Suprapubic skin (tissue), 4 donors: ENCODE results near the gene POLE.

Experiments used
- CTCF ChIP-seq, 2 donors: fragments of 200-600 bp in 1 of 2; fragments of 450-650 bp in 1 of 2; sonication (generic) in 1 of 2; IDR thresholded peaks; one replicate each; pipeline ENCODE4 v1.5.1; 2016 to 2019; ENCODE audit warnings: antibody characterized with exemption in 2 of 2, mild to moderate bottlenecking in 1 of 2, moderate library complexity in 1 of 2
- POLR2A ChIP-seq, 2 donors: fragments of 450-650 bp; IDR thresholded peaks; one replicate each; pipeline ENCODE4 v1.6.1; 2017; ENCODE audit warnings: antibody characterized with exemption in 2 of 2, mild to moderate bottlenecking in 2 of 2, moderate library complexity in 2 of 2
- POLR2AphosphoS5 ChIP-seq, 3 donors: sonication (generic); formaldehyde crosslinking; IDR thresholded peaks; one replicate each; pipeline ENCODE4 v1.6.1; 2017; ENCODE audit warnings: antibody characterized with exemption in 3 of 3

DNA sequence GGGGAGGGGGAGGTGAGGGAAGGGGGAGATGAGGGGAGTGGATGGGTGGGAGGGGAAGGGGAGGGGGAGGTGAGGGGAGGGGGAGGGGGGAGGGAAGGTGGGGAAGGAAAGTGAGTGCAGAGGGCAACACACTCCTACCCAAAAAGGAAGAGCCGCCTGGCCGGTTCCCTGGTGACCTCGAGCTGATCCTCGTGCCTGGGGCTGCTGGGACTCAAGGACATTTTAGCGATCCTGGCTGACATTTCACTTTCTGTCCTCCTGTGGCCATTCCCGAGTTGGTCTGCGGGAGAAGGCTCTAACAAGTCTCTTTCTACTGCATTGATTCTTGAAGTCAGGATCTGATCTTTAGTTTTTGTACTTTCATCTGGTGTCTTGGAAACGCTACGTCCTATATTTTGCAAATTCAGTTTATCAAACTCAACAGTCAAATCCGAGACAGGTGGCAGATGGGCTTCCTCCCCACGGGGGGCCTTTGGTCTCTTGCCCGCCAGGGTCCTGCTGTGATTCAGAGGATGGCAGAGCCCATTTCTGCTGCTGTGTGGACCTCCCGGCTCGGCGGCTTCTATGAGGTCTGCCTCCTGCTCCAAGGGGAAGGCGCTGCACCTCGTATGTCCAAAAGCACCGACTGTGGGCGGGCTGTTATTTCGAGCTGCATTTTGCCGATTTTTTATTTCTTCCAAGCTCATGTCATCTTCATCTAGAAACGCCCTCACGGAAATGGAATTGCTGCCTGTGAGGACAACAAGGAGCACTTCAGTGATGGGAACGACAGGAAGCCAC, 42.6 kb upstream of the POLE start:
- TF ChIP-seq CTCF (IDR thresholded peaks at IDR 0.05) (no peak), POLR2AphosphoS5 (IDR thresholded peaks at IDR 0.05) (no peak), POLR2A (IDR thresholded peaks at IDR 0.05) (no peak)
